HEK293T (cell line): ENCODE results near the gene JPH2.

Experiments
- ARNT ChIP-seq: fragments of 450-650 bp; IDR thresholded peaks from 2 replicates; pipeline ENCODE4 v1.6.1; 2017; ENCODE audit warnings: mild to moderate bottlenecking
- BHLHE40 ChIP-seq: fragments of 450-650 bp; IDR thresholded peaks from 2 replicates; pipeline ENCODE4 v1.6.1; 2016; ENCODE audit warnings: mild to moderate bottlenecking, moderate library complexity, borderline replicate concordance
- CTBP1 ChIP-seq: fragments of 450-650 bp; IDR thresholded peaks from 2 replicates; pipeline ENCODE4 v1.6.1; 2016; ENCODE audit warnings: borderline replicate concordance
- ELF4 ChIP-seq: fragments of 450-650 bp; IDR thresholded peaks from 2 replicates; pipeline ENCODE4 v1.6.1; 2017; ENCODE audit warnings: antibody characterized with exemption
- FOXM1 ChIP-seq: fragments of 450-650 bp; IDR thresholded peaks from 2 replicates; pipeline ENCODE4 v1.6.1; 2017; ENCODE audit warnings: mild to moderate bottlenecking, borderline replicate concordance
- HDGF ChIP-seq: fragments of 450-650 bp; IDR thresholded peaks from 2 replicates; pipeline ENCODE4 v1.6.1; 2017; ENCODE audit warnings: antibody characterized with exemption, borderline replicate concordance
- L3MBTL2 ChIP-seq: fragments of 450-650 bp; conservative IDR thresholded peaks from 2 replicates; pipeline ENCODE4 v1.6.1; 2016; ENCODE audit warnings: mild to moderate bottlenecking
- NFRKB ChIP-seq: fragments of 450-650 bp; IDR thresholded peaks from 2 replicates; pipeline ENCODE4 v1.6.1; 2016; ENCODE audit warnings: mild to moderate bottlenecking, moderate library complexity
- SP1 ChIP-seq: fragments of 450-650 bp; IDR thresholded peaks from 2 replicates; pipeline ENCODE4 v1.6.1; 2017
- ZNF384 ChIP-seq: fragments of 450-650 bp; IDR thresholded peaks from 2 replicates; pipeline ENCODE4 v1.6.1; 2016

DNA sequence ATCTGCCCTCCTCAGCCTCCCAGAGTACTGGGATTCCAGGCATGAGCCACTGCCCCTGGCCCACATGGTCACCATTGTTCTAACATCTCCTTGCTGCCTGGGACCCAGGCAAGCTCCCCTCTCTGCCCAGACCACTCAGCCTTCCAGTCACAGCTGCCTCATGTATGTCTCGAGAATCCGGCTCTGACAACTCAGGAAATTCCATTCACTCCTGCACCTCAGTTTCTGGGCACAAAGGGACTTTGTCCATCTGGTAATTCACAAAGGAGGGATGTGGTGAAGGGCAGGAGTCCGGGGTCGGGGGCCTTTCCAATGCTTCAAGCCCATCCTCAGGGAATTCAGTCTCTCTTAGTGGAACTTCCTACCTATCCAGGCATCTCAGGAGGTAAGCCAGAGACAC, 40.7 kb downstream of the JPH2 start:
- TF ChIP-seq FOXM1 (no peak), ZNF384 (no peak), SP1 (no peak), ARNT (no peak), L3MBTL2 (no peak), ELF4 (no peak), BHLHE40 (no peak), CTBP1 (no peak), NFRKB (no peak), HDGF (no peak)
